ENCODE measurements around the gene GAS2L1.

Gene GAS2L1

DNA sequence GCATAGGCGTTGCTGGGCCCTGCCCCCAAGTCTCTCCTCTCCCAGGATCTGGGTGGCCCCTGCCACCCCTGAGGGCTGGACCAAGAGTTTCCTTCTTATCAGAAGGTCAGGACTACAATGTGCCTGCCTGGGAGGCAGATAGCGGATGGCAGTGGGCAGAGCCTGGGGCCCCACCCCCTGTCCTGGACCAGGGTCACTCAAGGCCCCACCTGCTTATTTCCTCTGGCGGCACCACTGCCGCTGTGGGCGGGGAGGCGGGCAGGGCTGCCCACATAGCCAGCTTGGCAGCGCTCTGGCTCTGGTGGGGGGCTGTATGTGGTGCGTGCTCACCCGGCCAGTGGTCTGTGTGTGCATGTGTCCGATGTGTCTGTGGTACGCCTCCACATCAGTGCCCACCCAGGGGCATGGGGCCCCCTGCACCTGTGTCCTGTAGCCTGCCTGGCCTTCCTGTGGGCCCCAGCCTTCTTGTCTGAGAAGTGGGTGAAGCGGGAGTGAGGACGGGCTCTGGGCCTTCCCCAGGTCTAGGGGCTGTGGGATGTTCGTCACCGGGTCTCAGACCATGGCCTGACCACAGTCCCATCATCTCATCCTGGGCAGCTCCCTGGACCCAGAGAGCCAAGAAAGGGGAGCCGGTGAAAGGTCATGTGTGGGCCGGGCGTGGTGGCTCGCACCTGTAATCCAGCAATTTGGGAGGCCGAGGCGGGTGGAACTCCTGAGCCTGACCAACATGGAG lies 3.0 kb downstream of the GAS2L1 start:
- H3K27ac ChIP-seq: peak overlapping the region; percentile 47
- TF ChIP-seq ZFX (IDR thresholded peaks at IDR 0.05; ENCODE audit: borderline replicate concordance): no peak

DNA sequence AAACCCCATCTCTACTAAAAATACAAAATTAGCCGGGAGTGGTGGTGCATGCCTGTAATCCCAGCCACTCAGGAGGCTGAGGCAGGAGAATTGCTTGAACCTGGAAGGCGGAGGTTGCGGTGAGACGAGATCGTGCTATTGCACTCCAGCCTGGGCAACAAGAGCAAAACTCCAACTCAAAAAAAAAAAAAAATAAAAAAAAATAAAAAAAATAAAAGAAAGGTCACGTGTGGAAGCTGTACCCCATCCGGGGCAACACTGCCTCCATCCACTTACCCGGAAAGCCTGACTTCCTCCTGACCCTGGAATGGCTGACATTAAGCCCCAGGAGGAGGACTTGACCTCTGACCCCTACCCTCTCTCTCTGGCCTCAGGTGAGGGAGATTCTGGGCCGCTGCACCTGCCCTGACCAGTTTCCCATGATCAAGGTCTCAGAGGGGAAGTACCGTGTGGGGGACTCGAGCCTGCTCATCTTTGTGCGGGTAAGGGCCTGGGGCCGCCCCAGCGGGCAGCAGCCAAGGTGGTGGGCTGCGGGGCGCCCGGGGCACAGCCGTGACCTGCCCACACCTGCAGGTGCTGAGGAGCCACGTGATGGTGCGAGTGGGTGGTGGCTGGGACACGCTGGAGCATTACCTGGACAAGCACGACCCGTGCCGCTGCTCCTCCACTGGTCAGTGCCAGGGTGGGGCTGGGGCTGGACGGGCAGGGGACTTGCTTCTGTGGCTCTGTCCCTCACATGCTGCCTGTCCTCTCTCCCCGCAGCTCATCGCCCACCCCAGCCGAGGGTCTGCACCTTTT lies 3.8 kb downstream of the GAS2L1 start:
- TF ChIP-seq, protein P1, sequence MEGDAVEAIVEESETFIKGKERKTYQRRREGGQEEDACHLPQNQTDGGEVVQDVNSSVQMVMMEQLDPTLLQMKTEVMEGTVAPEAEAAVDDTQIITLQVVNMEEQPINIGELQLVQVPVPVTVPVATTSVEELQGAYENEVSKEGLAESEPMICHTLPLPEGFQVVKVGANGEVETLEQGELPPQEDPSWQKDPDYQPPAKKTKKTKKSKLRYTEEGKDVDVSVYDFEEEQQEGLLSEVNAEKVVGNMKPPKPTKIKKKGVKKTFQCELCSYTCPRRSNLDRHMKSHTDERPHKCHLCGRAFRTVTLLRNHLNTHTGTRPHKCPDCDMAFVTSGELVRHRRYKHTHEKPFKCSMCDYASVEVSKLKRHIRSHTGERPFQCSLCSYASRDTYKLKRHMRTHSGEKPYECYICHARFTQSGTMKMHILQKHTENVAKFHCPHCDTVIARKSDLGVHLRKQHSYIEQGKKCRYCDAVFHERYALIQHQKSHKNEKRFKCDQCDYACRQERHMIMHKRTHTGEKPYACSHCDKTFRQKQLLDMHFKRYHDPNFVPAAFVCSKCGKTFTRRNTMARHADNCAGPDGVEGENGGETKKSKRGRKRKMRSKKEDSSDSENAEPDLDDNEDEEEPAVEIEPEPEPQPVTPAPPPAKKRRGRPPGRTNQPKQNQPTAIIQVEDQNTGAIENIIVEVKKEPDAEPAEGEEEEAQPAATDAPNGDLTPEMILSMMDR (IDR thresholded peaks at IDR 0.05): no peak
- no peak for TF ChIP-seq ZFX (IDR thresholded peaks at IDR 0.05; ENCODE audit: borderline replicate concordance)
- H3K27ac ChIP-seq: peak overlapping the region; percentile 47

- no peak for TF ChIP-seq ZFX (IDR thresholded peaks at IDR 0.05; ENCODE audit: borderline replicate concordance)
- TF ChIP-seq, protein P1 (IDR thresholded peaks at IDR 0.05): no peak
- H3K27ac ChIP-seq: peak overlapping the region; percentile 47
These were observed 4.5 kb downstream of the GAS2L1 start for GRCh38 chr22:29310863-29311339.

DNA sequence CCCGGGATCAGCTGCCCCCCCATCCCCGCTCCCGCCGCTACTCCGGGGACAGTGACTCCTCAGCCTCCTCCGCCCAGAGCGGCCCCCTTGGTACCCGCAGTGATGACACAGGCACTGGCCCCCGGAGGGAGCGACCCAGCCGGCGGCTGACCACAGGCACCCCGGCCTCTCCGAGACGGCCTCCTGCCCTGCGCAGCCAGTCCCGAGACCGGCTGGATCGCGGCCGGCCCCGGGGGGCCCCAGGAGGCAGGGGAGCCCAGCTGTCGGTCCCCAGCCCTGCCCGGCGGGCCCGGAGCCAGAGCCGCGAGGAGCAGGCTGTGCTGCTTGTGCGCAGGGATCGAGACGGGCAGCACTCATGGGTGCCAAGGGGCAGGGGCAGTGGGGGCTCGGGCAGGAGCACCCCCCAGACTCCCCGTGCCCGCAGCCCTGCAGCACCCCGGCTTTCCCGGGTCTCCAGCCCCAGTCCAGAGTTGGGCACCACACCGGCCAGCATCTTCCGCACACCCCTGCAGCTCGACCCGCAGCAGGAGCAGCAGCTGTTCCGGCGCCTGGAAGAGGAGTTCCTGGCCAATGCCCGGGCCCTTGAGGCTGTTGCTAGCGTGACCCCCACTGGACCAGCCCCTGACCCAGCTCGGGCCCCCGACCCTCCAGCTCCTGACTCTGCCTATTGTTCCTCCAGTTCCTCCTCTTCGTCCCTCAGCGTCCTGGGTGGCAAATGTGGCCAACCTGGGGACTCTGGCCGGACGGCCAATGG lies 5.2 kb downstream of the GAS2L1 start:
- H3K27ac ChIP-seq: peak overlapping the region; percentile 47; the same call in 1 of the 2 replicates
- TF ChIP-seq, protein P1 (IDR thresholded peaks at IDR 0.05): no peak
- no peak for TF ChIP-seq ZFX (IDR thresholded peaks at IDR 0.05; ENCODE audit: borderline replicate concordance)

- TF ChIP-seq ZFX (IDR thresholded peaks at IDR 0.05; ENCODE audit: borderline replicate concordance): no peak
- TF ChIP-seq, protein P1 (IDR thresholded peaks at IDR 0.05): no peak
- peak overlapping the region; percentile 32 for H3K27ac ChIP-seq
These were observed 6.0 kb downstream of the GAS2L1 start for GRCh38 chr22:29312218-29313125.

GRCh38 chr22:29313126-29313575 lies 6.7 kb downstream of the GAS2L1 start:
- TF ChIP-seq, protein P1 (IDR thresholded peaks at IDR 0.05): peak; percentile 95
- TF ChIP-seq ZFX (IDR thresholded peaks at IDR 0.05; ENCODE audit: borderline replicate concordance): no peak

More at GRCh38 chr22:29313126-29313575, 6.7 kb downstream of the GAS2L1 start:
- peak overlapping the region; percentile 32 for H3K27ac ChIP-seq

Measured in 22Rv1 (cell line).